Activated CD4-positive, alpha-beta memory T cell treated with anti-CD3 and anti-CD28 coated beads for 36 hours (primary cell): Measurements from ENCODE around the gene SPEG. TPM values are rescaled to one million over a fixed set of nuclear protein-coding genes. Genes with fewer than 3 reads are reported as not detected.

ENCODE experiments used
- CTCF ChIA-PET: fragments of 350-600 bp; sonication (Branson Sonifier 250); formaldehyde crosslinking; loops from one replicate; lab custom pipeline; 2021; ENCODE audit warnings: antibody characterized with exemption, inconsistent platforms; lab: Charles Lee
- POLR2A ChIA-PET: fragments of 350-600 bp; sonication (Branson Sonifier 250); formaldehyde crosslinking; loops from one replicate; lab custom pipeline; 2021; ENCODE audit warnings: antibody characterized with exemption; lab: Charles Lee
- DNase-seq: peaks from one replicate; pipeline ENCODE4 v3.0.0-alpha.2; 2020
- H3K27ac Mint-ChIP-seq: one replicate; pipeline ENCODE4 v1.8.0; 2021; ENCODE audit warnings: mixed read lengths
- H3K27me3 Mint-ChIP-seq: one replicate; pipeline ENCODE4 v1.8.0; 2021; ENCODE audit warnings: mixed read lengths
- H3K36me3 Mint-ChIP-seq: one replicate; pipeline ENCODE4 v1.8.0; 2021; ENCODE audit warnings: mixed read lengths
- H3K4me1 Mint-ChIP-seq: one replicate; pipeline ENCODE4 v1.8.0; 2021; ENCODE audit warnings: low read depth, mixed read lengths
- H3K4me3 Mint-ChIP-seq: one replicate; pipeline ENCODE4 v1.8.0; 2021; ENCODE audit warnings: mild to moderate bottlenecking, mixed read lengths
- H3K9me3 Mint-ChIP-seq: one replicate; pipeline ENCODE4 v1.8.0; 2021; ENCODE audit warnings: mixed read lengths
- intact Hi-C: fragments of 100-400 bp; cut with micrococcal nuclease; formaldehyde crosslinking; loops from one replicate; pipeline ENCODE4 v1.15.1; 2023
- total RNA-seq, 2 experiments: library from RNA; stranded (reverse); gene quantifications; one replicate each; pipeline ENCODE4 v1.2.3, GENCODE V29; 2021

SPEG gene
- total RNA-seq, 2 experiments from 2014 or later, result 1.1 to 1.7 TPM

- no peak for DNase-seq
- Mint-ChIP-seq H3K36me3 (peaks cover 32% of the 10 kb centered on the region), H3K4me1 (peaks cover 14% of the 10 kb centered on the region), H3K4me3 (no peak overlapping the region), H3K27me3 (peaks cover 36% of the 10 kb centered on the region), H3K27ac (no peak overlapping the region), H3K9me3 (no peaks in the 10 kb centered on the region)
- POLR2A ChIA-PET, result no interaction called here
- intact Hi-C loops, result no loop called here
- CTCF ChIA-PET, result interaction anchor here (1.3 to 7.2 kb wide), 4 partner anchors 11 to 33 kb away, joined by 3 to 77 read pairs (median 37); partner anchors contain the start of gene GMPPA
Observed at GRCh38 chr2:219508444-219508734, 73.7 kb downstream of the SPEG start.

DNA sequence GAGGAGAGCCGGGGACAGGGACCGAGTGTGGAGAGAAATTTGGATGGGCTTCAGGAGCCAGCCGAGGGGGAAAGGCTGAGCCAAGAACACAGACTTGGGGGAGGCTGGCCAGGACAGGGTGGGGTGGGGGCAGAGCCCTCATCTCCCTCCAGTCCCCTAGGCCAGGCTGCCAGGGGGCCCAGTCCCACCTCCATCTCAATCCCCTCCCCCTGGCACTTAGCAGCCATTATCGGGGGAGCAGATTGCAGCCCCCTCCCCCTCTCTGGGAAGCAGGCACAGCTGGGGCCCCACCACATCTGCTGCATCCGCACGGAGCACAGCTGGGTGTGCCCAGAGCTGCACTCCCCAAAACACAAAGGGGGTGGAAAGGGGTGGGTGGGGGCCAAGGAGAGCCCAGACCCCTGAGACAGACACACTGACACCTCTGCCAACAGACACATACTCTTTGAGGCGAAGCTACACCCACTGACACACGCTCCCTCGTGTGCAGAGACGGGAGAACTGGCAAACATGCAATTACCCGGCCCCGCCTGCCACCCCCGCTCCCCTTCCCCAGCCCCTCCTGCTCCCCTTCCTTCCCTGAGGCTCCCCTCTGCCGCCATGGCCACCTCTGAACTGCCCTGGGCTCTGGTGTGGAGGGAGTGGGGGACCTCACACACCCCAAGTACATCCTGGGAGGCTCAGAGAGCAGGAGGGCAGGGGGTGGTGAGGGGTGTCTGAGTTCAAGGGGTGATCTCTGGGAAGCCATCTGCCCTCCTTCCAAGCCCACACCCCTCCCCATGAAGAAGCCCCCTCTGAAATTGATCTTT lies 74.5 kb downstream of the SPEG start:
- Mint-ChIP-seq H3K27ac (no peak overlapping the region), H3K4me3 (no peak overlapping the region), H3K36me3 (peaks cover 27% of the 10 kb centered on the region), H3K27me3 (peaks cover 43% of the 10 kb centered on the region), H3K4me1 (peaks cover 22% of the 10 kb centered on the region), H3K9me3 (no peaks in the 10 kb centered on the region)
- ChIA-PET CTCF (interaction anchor here (1.1 to 7.2 kb wide), 7 partner anchors 11 to 106 kb away, joined by 3 to 77 read pairs (median 12); partner anchors contain the start of gene GMPPA), POLR2A (no interaction called here)
- intact Hi-C loops, result loop anchor here (1.0 kb wide), 1 partner anchor 11 kb away; the partner anchor contains the start of gene GMPPA
- no peak for DNase-seq

DNA sequence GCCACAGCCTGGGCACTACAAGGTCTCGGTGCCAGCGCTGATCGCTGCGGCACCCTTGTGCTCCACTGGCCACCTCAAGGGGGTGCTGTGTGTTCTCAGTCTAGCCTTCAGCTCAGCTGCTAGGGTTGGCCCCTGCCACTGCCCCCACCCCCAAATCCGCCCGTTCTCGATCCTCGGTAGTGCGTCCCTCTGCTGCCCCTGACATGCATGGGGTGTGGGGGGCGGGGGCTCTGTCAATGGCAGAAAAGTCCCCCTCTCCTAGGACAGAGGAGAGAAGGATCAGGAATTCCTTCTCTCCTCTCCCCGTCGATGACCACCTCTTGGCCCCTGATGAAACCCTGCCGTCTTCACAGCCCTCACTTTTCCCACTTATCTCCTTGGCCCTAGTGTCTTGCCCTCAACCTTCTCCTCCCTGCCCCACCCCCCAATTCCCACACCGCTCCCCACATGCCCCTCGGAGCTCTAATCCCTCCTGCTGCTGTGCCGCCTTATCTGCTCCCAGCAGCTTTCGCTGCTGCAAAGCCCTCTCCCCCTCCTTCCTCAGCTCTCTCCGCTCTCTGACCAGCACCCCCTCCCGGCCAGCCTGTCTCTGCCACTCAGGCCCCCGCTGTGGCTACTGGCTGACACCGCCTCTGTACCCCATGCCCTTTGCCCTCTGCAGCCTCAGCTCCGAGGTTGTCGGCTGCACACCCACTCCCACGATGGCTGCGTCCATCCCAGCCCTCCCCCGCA lies 75.3 kb downstream of the SPEG start:
- intact Hi-C loops, result loop anchor here (1.0 kb wide), 1 partner anchor 12 kb away; the partner anchor contains the start of gene GMPPA
- Mint-ChIP-seq H3K27ac (no peak overlapping the region), H3K9me3 (no peaks in the 10 kb centered on the region), H3K4me1 (peaks cover 25% of the 10 kb centered on the region), H3K4me3 (no peak overlapping the region), H3K36me3 (peaks cover 21% of the 10 kb centered on the region), H3K27me3 (peaks cover 46% of the 10 kb centered on the region)
- ChIA-PET POLR2A (no interaction called here), CTCF (interaction anchor here (0.6 to 7.2 kb wide), 16 partner anchors 9 to 134 kb away, joined by 3 to 77 read pairs (median 4); partner anchors contain the start of gene GMPPA)
- DNase-seq, result peak; percentile 65

- intact Hi-C loops, result no loop called here
- H3K4me3 Mint-ChIP-seq, result no peak overlapping the region
- POLR2A ChIA-PET, result interaction anchor here (1.0 kb wide), 1 partner anchor 119 kb away, joined by 4 read pairs; no protein-coding TSS in a partner anchor
Observed at GRCh38 chr2:219510512-219511135, 76.0 kb downstream of the SPEG start.

DNA sequence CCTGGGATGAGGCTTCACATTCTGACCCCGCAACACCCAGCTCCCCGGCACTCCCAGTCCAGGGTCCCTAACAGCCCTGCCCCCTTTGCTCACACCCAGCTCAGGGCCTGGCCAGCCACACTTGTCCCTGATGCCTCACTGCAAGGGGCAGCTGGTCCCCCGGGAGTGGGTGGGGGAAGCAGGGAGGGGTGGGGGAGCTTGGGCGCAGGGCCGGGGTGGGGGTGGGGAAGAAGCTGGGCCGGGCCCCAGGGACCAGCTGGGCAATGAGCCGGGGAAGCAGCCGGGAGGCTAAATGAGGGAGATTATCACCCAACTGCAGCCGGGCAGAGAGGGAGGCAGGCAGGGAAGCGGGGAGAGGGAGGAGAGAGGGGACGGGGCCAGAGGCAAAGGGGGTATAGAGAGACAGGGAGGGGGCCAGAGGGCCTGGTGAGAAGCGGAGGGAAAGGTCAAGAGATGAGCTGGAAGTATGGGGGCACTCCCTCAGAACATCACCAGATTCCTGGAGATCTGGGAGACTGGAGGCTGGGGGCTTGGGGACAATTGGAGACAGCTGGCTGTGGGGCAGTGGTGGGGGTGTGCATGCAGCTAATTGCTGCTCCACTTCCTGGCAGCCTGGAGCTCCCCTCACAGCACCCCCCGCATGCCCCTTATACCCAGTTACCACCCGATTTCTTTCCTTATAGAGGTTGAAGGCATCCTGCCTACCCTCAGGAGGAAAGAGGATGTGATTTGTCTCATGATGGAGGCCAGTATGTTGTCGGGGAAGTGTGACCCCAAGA lies 77.1 kb downstream of the SPEG start:
- ChIA-PET CTCF (interaction anchor here (0.6 to 11.2 kb wide), 7 partner anchors 8 to 109 kb away, joined by 3 to 77 read pairs (median 5); partner anchors contain the start of gene GMPPA), POLR2A (interaction anchor here (1.0 kb wide), 1 partner anchor 120 kb away, joined by 4 read pairs; no protein-coding TSS in a partner anchor)
- intact Hi-C loops, result no loop called here
- peaks cover 6% of the 10 kb centered on the region for H3K36me3 Mint-ChIP-seq
- no peak overlapping the region for H3K4me3 Mint-ChIP-seq
- H3K4me1 Mint-ChIP-seq, result peaks cover 25% of the 10 kb centered on the region
- no peaks in the 10 kb centered on the region for H3K9me3 Mint-ChIP-seq
- DNase-seq, result no peak
- peaks cover 61% of the 10 kb centered on the region for H3K27me3 Mint-ChIP-seq
- no peak overlapping the region for H3K27ac Mint-ChIP-seq

More at GRCh38 chr2:219510512-219511135, 76.0 kb downstream of the SPEG start:
- Mint-ChIP-seq H3K36me3 (peaks cover 16% of the 10 kb centered on the region), H3K27me3 (peaks cover 52% of the 10 kb centered on the region), H3K4me1 (peaks cover 25% of the 10 kb centered on the region), H3K27ac (no peak overlapping the region), H3K9me3 (no peaks in the 10 kb centered on the region)
- CTCF ChIA-PET, result interaction anchor here (0.8 to 11.2 kb wide), 9 partner anchors 13 to 133 kb away, joined by 3 to 77 read pairs (median 4); partner anchors contain the start of gene GMPPA
- DNase-seq, result no peak

GRCh38 chr2:219512524-219513216 lies 78.0 kb downstream of the SPEG start:
- intact Hi-C loops, result no loop called here
- Mint-ChIP-seq H3K4me1 (peaks cover 25% of the 10 kb centered on the region), H3K36me3 (no peaks in the 10 kb centered on the region), H3K9me3 (no peaks in the 10 kb centered on the region), H3K27ac (no peak overlapping the region), H3K27me3 (peaks cover 66% of the 10 kb centered on the region), H3K4me3 (no peak overlapping the region)
- DNase-seq, result no peak
- POLR2A ChIA-PET, result no interaction called here
- CTCF ChIA-PET, result interaction anchor here (0.6 to 11.2 kb wide), 5 partner anchors 15 to 109 kb away, joined by 3 to 77 read pairs (median 5); partner anchors contain the start of gene GMPPA

GRCh38 chr2:219513787-219514186 lies 79.1 kb downstream of the SPEG start:
- Mint-ChIP-seq H3K27me3 (peaks cover 75% of the 10 kb centered on the region), H3K9me3 (no peaks in the 10 kb centered on the region), H3K4me1 (peaks cover 25% of the 10 kb centered on the region), H3K27ac (no peak overlapping the region), H3K36me3 (no peaks in the 10 kb centered on the region), H3K4me3 (no peak overlapping the region)
- POLR2A ChIA-PET, result no interaction called here
- no peak for DNase-seq
- intact Hi-C loops, result no loop called here
- CTCF ChIA-PET, result interaction anchor here (0.6 to 11.2 kb wide), 4 partner anchors 15 to 111 kb away, joined by 3 to 76 read pairs (median 3); no protein-coding TSS in a partner anchor

DNA sequence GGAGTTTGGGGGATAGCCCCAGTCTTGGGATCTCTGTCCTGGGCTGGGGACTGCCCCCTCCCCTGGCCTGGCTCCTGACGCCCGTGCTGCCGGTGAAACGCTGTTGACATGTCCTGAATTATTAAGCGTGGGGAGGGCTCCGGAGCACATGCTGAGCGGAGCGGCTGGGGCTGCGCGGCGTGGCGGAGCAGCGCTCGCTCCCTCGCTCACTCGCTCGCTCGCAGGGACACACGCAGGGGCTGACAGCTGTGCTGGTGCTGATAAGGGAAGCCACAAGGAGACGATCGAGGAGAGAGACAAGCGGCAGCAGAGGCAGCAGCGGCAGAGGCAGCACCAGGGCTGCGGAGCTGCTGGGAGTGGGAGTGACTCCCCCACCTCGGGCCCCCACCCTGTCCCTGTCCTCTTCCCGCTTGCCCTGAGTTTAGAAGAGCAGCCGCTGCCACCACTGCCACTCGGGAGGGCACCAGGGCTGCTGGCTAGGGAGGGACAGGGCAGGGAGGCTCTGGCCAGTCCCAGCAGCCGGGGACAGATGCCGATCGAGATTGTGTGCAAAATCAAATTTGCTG lies 79.6 kb downstream of the SPEG start, which contains the start of gene ASIC4:
Gene ASIC4, plus strand, starts transcription at position 287 of the 566 bp plus-strand sequence. Its CDS starts 243 bp downstream, at position 530.
- POLR2A ChIA-PET, result no interaction called here
- H3K27me3 Mint-ChIP-seq, result peaks cover 74% of the 10 kb centered on the region
- no peak within 1 kb of the TSS for H3K27ac Mint-ChIP-seq
- no peaks in the 10 kb centered on the region for H3K36me3 Mint-ChIP-seq
- no peak within 1 kb of the TSS for H3K4me3 Mint-ChIP-seq
- H3K9me3 Mint-ChIP-seq, result no peaks in the 10 kb centered on the region
- DNase-seq, result no peak
- H3K4me1 Mint-ChIP-seq, result peaks cover 25% of the 10 kb centered on the region
- CTCF ChIA-PET, result interaction anchor here (0.6 to 11.2 kb wide), 3 partner anchors 15 to 112 kb away, joined by 3 to 76 read pairs (median 3); no protein-coding TSS in a partner anchor
- intact Hi-C loops, result no loop called here

DNA sequence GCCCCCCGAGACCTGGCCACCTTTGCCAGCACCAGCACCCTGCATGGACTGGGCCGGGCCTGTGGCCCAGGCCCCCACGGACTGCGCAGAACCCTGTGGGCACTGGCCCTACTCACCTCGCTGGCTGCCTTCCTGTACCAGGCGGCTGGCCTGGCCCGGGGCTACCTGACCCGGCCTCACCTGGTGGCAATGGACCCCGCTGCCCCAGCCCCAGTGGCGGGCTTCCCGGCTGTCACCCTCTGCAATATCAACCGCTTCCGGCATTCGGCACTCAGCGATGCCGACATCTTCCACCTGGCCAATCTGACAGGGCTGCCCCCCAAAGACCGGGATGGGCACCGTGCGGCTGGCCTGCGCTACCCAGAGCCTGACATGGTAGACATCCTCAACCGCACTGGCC lies 80.2 kb downstream of the SPEG start:
- CTCF ChIA-PET, result interaction anchor here (1.4 to 11.2 kb wide), 2 partner anchors 14 to 18 kb away, joined by 3 to 76 read pairs; no protein-coding TSS in a partner anchor
- DNase-seq, result no peak
- H3K4me1 Mint-ChIP-seq, result peaks cover 20% of the 10 kb centered on the region
- no peak overlapping the region for H3K4me3 Mint-ChIP-seq
- H3K27ac Mint-ChIP-seq, result no peak overlapping the region
- H3K9me3 Mint-ChIP-seq, result no peaks in the 10 kb centered on the region
- intact Hi-C loops, result no loop called here
- H3K27me3 Mint-ChIP-seq, result peaks cover 73% of the 10 kb centered on the region
- POLR2A ChIA-PET, result no interaction called here
- no peaks in the 10 kb centered on the region for H3K36me3 Mint-ChIP-seq

DNA sequence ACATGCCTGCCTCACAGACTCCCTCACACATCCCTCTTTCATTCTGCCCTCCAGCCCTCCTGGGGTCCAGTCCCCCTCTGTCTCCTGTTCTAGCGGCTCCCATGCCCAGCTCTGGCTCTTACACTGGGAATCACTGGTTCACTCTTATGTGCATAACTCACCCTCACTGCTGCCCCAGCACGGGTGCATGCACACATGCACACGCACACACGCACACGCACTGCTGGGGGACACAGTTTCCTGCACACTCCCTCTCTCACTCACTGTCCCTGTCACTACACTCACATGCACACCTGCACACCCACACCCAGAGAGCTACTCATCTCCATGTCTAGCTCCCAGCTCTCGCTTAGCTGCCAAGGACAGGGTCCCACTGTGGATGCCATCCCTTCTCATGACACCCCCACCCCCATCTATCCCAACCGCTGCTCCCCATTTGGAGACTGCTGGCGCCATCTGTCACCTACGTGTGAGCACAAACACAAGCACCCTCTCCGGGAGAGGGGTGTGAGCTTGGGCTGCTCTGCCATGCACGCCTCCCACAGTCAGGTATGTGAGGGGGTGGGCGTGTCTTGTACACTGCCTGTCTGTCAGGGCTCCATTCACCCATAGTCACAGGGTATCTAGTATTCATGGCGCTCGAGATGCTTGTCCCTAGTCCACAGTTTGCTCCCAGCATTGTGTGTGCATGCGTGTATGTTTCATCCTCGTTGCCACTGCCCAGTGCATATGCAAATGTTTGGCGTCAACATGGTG lies 81.4 kb downstream of the SPEG start:
- POLR2A ChIA-PET, result no interaction called here
- CTCF ChIA-PET, result interaction anchor here (11.2 kb wide), 1 partner anchor 13 kb away, joined by 76 read pairs; no protein-coding TSS in a partner anchor
- no peak overlapping the region for H3K4me3 Mint-ChIP-seq

More for the DNA sequence above, 81.4 kb downstream of the SPEG start:
- H3K27ac Mint-ChIP-seq, result no peak overlapping the region
- peaks cover 12% of the 10 kb centered on the region for H3K4me1 Mint-ChIP-seq
- H3K27me3 Mint-ChIP-seq, result peaks cover 72% of the 10 kb centered on the region
- DNase-seq, result no peak
- no peaks in the 10 kb centered on the region for H3K36me3 Mint-ChIP-seq
- intact Hi-C loops, result no loop called here
- H3K9me3 Mint-ChIP-seq, result no peaks in the 10 kb centered on the region
